Vagina (tissue), 2 donors: ENCODE measurements around the gene SCYL3.

Experiments
- CTCF ChIP-seq, 3 experiments: fragments of 450-650 bp in 2 of 3; fragments of 200-600 bp in 1 of 3; sonication (generic) in 1 of 3; IDR thresholded peaks; one replicate each; pipeline ENCODE4 v1.5.1; 2017 to 2019; ENCODE audit warnings: antibody characterized with exemption in 3 of 3, mild to moderate bottlenecking in 2 of 3, moderate library complexity in 2 of 3
- POLR2A ChIP-seq, 2 donors: fragments of 450-650 bp; IDR thresholded peaks; one replicate each; pipeline ENCODE4 v1.6.1; 2017; ENCODE audit warnings: antibody characterized with exemption in 2 of 2, mild to moderate bottlenecking in 2 of 2, moderate library complexity in 2 of 2
- POLR2AphosphoS5 ChIP-seq, 2 donors: sonication (generic); formaldehyde crosslinking; IDR thresholded peaks; one replicate each; pipeline ENCODE4 v1.9.0; 2017; ENCODE audit warnings: antibody characterized with exemption in 2 of 2, mild to moderate bottlenecking in 2 of 2, low read depth in 1 of 2; ENCODE audit not compliant: insufficient read depth in 1 of 2

DNA sequence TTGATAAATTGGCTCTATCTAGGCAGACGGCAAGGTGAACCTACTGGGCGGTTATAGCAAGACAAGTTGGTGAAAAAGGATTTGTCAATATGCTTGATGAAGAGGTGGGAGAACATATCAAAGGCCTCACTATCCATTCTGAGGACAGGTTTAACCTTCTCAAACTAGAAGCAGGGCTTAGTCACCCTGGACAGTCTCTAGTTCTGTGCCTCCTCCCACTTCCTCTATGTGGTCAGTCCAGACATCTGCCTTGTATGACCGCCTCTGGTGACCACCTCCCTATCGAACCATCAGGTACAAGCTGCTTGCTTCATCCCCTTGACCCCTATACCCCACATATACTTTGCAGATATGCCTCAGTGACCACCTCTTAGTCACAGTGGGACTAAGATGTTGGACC, 2.3 kb upstream of the SCYL3 start:
- TF ChIP-seq CTCF (IDR thresholded peaks at IDR 0.05) (no peak), POLR2A (IDR thresholded peaks at IDR 0.05) (no peak), POLR2AphosphoS5 (IDR thresholded peaks at IDR 0.05; ENCODE audit: insufficient read depth in 1 of 2, low read depth in 1 of 2) (no peak)
